ENCODE results near the gene TACR1. TPM values are rescaled to one million over a fixed set of nuclear protein-coding genes. Genes with fewer than 3 reads are reported as not detected.

The TACR1 gene
- total RNA-seq, 4 donors from 2014 or later: 0.14 to 10.1 (median 0.18) TPM

GRCh38 chr2:75226617-75227016 lies 27.3 kb upstream of the TACR1 start:
- intact Hi-C loops (cut with DNase I; ENCODE audit: low total_unique reads): no loop called here
- Histone ChIP-seq H3K4me3 (no peak overlapping the region), H3K27me3 (no peaks in the 10 kb centered on the region), H3K36me3 (no peaks in the 10 kb centered on the region), H3K4me1 (no peaks in the 10 kb centered on the region), H3K27ac (no peak overlapping the region), H3K9me3 (no peaks in the 10 kb centered on the region)
- no peak for TF ChIP-seq POLR2A (IDR thresholded peaks at IDR 0.05)
- TF ChIP-seq POLR2AphosphoS5 (IDR thresholded peaks at IDR 0.05): no peak
- TF ChIP-seq EP300 (IDR thresholded peaks at IDR 0.05; ENCODE audit: low read depth): no peak
- TF ChIP-seq CTCF (IDR thresholded peaks at IDR 0.05): no peak
- in situ Hi-C loops (cut with MboI; ENCODE audit: low pct_ligation_motif_present in 1 of 4, low pct_unique_long_range_greater_than_20kb in 1 of 4, low sequenced_read_pairs in 3 of 4): no loop called here
- DNase-seq: no peak
- WGBS, 2 donors (ENCODE audit: low coverage in 1 of 2): 89% methylated on average over 1 to 3 of the region's 3 CpGs

- H3K27ac ChIP-seq: no peak overlapping the region
- no peaks in the 10 kb centered on the region for H3K4me1 ChIP-seq
- WGBS, 2 donors (ENCODE audit: low coverage in 1 of 2): 36 to 52% methylated on average over 3 of the region's 3 CpGs
- no peak for DNase-seq
- no peaks in the 10 kb centered on the region for H3K9me3 ChIP-seq
- in situ Hi-C loops (cut with MboI; ENCODE audit: low pct_ligation_motif_present in 1 of 4, low pct_unique_long_range_greater_than_20kb in 1 of 4, low sequenced_read_pairs in 3 of 4): no loop called here
- intact Hi-C loops (cut with DNase I; ENCODE audit: low total_unique reads): no loop called here
- TF ChIP-seq CTCF (IDR thresholded peaks at IDR 0.05) (no peak), POLR2A (IDR thresholded peaks at IDR 0.05) (no peak), EP300 (IDR thresholded peaks at IDR 0.05; ENCODE audit: low read depth) (no peak), POLR2AphosphoS5 (IDR thresholded peaks at IDR 0.05) (no peak)
- no peaks in the 10 kb centered on the region for H3K36me3 ChIP-seq
- no peaks in the 10 kb centered on the region for H3K27me3 ChIP-seq
- no peak overlapping the region for H3K4me3 ChIP-seq
Observed at GRCh38 chr2:75226099-75226498, 26.8 kb upstream of the TACR1 start.

GRCh38 chr2:75224636-75225094 lies 25.3 kb upstream of the TACR1 start:
- Histone ChIP-seq H3K27me3 (no peaks in the 10 kb centered on the region), H3K4me1 (no peaks in the 10 kb centered on the region), H3K36me3 (no peaks in the 10 kb centered on the region), H3K27ac (no peak overlapping the region), H3K4me3 (no peak overlapping the region), H3K9me3 (no peaks in the 10 kb centered on the region)
- in situ Hi-C loops (cut with MboI; ENCODE audit: low pct_ligation_motif_present in 1 of 4, low pct_unique_long_range_greater_than_20kb in 1 of 4, low sequenced_read_pairs in 3 of 4) (no loop called here), intact Hi-C loops (cut with DNase I; ENCODE audit: low total_unique reads) (no loop called here)
- no peak for TF ChIP-seq POLR2A (IDR thresholded peaks at IDR 0.05)
- no peak for TF ChIP-seq POLR2AphosphoS5 (IDR thresholded peaks at IDR 0.05)
- no peak for TF ChIP-seq EP300 (IDR thresholded peaks at IDR 0.05; ENCODE audit: low read depth)
- no peak for TF ChIP-seq CTCF (IDR thresholded peaks at IDR 0.05)
- 81 to 83% methylated on average over 2 to 4 of the region's 4 CpGs for WGBS, 2 donors (ENCODE audit: low coverage in 1 of 2)
- DNase-seq: no peak

- H3K9me3 ChIP-seq: no peaks in the 10 kb centered on the region
- 80 to 90% methylated on average over 4 of the region's 4 CpGs for WGBS, 2 donors (ENCODE audit: low coverage in 1 of 2)
- no peaks in the 10 kb centered on the region for H3K4me1 ChIP-seq
- intact Hi-C loops (cut with DNase I; ENCODE audit: low total_unique reads): no loop called here
- no peaks in the 10 kb centered on the region for H3K27me3 ChIP-seq
- no peak for DNase-seq
- no peak overlapping the region for H3K27ac ChIP-seq
- TF ChIP-seq POLR2AphosphoS5 (IDR thresholded peaks at IDR 0.05) (no peak), CTCF (IDR thresholded peaks at IDR 0.05) (no peak), POLR2A (IDR thresholded peaks at IDR 0.05) (no peak), EP300 (IDR thresholded peaks at IDR 0.05; ENCODE audit: low read depth) (no peak)
- in situ Hi-C loops (cut with MboI; ENCODE audit: low pct_ligation_motif_present in 1 of 4, low pct_unique_long_range_greater_than_20kb in 1 of 4, low sequenced_read_pairs in 3 of 4): no loop called here
- H3K36me3 ChIP-seq: no peaks in the 10 kb centered on the region
- no peak overlapping the region for H3K4me3 ChIP-seq
Observed at GRCh38 chr2:75222527-75222926, 23.2 kb upstream of the TACR1 start.
